HG03097 (cell line): ENCODE results near the gene GHDC.
A peak's percentile ranks its signal among the peaks of the same experiment; 100 is the strongest.
"Not testable (repeated sequence)": the region's sequence is repeated elsewhere in the genome, so short reads cannot be mapped to it uniquely, and the experiment has no call there.

ENCODE experiments used
- ATAC-seq: cut with Tn5 transposase; IDR thresholded peaks from one replicate; pipeline ENCODE4 v1.9.1; 2021; ENCODE audit not compliant: unreplicated experiment, low FRiP score

The GHDC gene, protein sequence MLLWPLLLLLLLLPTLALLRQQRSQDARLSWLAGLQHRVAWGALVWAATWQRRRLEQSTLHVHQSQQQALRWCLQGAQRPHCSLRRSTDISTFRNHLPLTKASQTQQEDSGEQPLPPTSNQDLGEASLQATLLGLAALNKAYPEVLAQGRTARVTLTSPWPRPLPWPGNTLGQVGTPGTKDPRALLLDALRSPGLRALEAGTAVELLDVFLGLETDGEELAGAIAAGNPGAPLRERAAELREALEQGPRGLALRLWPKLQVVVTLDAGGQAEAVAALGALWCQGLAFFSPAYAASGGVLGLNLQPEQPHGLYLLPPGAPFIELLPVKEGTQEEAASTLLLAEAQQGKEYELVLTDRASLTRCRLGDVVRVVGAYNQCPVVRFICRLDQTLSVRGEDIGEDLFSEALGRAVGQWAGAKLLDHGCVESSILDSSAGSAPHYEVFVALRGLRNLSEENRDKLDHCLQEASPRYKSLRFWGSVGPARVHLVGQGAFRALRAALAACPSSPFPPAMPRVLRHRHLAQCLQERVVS

DNA sequence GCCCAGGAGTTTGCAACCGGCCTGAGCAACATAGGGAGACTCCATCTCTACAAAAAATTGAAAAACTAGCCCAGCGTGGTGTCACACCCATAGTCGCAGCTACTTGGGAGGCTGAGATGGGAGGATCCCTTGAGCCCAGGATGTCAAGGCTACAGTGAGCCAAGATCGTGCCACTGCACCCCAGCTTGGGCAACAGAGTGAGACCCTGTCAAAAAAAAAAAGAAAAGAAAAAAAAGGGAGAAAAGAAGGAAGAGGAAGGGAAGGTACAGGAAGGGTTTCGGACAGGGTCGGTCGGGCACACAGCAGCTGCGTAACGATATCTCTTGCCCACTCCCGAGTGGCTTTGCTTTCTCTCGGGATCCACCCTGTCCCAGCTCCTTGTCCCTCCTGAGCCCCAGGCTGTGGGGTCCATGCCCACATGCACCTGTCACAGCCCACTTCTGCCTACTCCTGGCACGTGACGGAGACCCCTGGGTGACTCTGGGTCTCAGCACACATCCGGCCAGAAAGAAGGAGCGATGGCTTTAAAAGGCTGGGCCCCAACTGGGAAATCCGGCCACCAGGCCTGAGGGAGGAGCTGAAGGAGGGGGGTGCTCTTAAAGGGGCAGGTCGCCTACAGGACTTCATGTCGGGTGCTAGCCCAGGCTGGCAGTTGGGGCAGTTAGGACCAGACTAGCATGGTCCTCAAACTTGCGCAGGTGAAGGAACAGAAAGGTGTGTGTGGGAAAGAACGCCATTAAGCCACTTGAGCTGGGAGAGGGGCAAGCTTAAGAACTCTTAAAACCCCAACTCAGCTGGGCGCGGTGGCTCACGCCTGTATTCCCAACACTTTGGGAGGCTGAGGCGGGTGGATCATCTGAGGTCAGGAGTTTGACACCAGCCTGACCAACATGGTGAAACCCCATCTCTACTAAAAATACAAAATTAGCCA lies at the start of gene GHDC:
Gene GHDC, minus strand, starts transcription at position 526 of the 931 bp plus-strand sequence. CDS start 913 bp downstream, outside the sequence.
- ATAC-seq: peak; percentile 76

DNA sequence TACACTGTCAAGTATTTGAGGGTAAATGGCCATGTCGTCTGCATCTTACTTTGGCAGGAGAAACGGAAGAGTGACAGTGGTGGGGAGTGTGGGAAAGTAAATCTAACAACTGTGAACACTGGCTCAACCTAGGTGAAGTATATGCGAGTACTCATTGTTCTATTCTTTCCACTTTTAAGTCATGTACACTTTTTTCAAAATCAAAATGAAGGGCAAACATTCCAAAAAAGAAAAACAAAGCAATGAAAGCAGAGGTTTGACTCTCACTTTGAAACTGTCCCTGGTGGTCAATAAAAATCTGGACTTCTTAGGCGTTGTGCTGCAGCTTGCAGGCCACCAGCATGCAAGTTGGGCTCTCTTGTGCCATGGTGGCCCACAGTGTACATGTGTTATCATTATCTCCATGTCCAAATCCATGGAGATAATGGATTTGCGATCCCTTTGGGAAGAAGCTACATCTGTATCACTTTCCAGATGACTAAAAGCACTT lies 49.2 kb upstream of the GHDC start:
- ATAC-seq: no peak

DNA sequence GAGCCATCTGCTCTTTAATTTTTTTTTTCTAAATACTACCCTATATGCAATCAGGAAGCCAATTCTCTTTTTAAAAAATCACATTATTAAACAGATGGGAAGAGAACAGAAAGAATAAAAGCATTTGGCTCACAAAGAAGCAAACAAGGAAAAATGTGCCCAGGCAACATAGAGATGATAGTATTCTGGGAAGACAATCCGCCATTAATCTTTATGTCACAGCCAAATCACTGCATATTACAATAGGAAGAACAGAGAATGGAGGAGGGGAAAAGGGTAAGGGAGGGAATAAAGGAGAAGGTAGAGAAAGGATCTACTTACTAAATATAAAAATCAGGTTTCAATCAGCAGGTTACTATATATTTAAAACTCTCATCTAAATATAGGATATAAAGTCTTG lies 47.6 kb upstream of the GHDC start:
- ATAC-seq: no peak

DNA sequence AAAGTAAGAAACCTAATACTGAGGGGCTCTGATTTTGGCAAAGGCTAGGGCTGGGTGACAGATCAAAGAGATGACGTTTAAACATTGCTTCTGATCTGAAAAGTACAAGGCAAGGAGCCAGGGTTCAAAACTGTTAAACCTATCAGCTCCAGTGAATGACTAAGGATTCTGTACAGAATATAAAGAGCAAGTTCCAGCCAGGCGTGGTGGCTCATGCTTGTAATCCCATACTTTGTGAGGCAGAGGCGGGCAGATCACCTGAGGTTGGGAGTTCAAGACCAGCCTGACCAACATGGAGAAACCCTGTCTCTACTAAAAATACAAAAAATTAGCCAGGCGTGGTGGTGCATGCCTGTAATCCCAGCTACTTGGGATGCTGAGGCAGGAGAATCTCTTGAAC lies 46.6 kb upstream of the GHDC start:
- ATAC-seq: not testable (repeated sequence)

DNA sequence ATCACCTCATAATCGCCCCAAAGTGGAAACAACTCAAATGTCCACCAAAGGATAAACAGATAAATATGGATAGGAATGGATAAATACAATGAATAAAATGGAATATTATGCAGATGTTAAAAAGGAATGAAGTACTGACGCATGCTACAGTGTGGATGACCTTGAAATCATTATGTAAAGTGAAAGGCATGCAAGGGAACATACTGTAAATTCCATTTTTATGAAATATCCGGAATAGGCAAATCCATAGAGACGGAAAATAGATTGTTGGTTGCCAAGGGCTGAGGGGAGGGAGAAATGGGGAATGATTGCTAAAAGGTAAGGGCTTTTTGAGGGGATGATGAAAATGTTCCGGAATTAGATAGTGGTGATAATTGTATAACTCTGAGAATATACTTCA lies 45.9 kb upstream of the GHDC start:
- no peak for ATAC-seq

DNA sequence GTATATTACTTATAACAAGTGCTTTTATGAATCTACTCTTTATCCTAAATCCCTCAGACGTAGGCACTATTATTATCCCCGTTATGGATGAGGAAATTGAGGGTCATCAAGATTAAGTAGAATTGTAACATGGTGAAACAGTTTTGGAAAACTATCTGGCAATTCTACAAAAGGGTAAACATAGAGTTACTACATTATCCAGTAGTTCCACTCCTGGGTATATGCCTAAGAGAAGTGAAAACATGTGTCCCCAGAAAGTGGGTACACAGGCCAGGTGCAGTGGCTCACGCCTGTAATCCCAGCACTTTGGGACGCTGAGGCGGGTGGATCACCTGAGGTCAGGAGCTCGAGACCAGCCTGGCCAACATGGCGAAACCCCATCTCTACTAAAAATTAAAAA lies 45.3 kb upstream of the GHDC start:
- not testable (repeated sequence) for ATAC-seq

DNA sequence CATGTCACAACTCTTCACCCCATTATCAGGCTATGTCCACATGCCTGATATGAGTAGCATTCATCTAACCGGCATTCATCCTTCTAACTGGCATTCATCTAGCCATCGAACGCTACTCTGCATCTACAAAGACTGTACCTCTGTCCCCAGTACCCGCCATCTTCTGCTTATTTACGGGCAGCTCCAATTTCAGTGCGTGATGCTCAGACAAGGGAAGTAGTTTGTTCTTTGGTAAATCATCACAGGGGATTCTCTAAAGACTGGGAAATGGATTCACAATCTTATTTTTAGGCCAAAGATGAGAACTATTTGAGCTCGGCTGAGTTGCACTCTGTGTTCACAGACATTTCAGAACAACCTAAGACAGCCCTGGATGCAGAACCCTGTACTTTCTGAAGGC lies 42.5 kb upstream of the GHDC start:
- no peak for ATAC-seq

DNA sequence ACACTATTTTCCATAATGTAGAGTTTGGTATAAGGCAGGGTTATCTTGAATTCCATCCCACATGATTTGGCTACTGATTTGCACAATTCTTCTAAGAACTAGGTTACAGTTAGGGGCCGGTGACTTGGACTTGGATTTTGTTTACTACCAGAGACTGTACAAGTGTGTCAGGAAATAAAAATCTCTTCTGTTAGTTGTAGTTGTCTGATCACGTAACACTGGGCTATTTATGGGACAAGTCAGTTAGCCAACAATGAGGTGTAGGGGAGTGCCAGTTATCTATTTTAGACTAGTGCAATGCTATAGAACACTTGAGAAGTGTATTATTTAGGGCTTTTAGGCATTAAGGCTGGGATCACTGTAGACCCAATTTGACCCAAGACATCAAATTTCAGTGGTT lies 39.7 kb upstream of the GHDC start:
- no peak for ATAC-seq

DNA sequence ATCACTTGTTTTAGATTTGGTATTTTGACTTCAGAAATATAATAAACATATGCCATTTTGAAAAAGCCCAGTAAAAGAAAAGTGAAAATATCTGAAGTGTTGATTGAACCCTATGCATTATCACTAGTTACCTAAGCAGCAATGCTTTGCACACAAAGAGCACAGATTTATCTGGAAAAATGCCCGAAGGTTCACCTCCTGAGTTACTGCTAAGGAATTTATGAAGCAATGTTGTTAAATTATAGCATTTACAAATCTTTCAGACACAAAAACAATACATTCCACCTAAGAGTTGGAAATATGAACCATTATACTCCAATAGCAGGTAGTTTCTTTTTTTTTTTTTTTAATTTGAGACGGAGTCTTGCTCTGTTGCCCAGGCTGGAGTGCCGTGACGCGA lies 38.9 kb upstream of the GHDC start:
- no peak for ATAC-seq

DNA sequence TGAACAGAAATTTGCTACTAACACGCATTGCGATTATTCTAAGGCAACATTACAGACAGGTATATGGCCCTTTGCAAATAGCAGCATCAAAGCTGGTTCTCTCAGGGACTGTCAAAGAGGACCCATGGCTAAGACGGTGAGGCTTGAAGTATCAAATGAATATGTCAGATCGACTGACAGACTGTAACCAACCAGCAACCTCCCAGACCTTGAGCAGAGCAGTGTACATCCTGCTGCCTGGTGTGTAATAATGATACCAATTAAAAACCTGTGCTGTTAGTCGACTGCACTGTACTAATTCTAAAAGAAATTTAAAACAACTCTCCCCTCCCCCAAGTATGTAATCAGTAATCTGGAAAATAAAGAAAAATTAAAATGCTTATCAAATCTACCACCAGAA lies 35.9 kb upstream of the GHDC start:
- ATAC-seq: no peak

DNA sequence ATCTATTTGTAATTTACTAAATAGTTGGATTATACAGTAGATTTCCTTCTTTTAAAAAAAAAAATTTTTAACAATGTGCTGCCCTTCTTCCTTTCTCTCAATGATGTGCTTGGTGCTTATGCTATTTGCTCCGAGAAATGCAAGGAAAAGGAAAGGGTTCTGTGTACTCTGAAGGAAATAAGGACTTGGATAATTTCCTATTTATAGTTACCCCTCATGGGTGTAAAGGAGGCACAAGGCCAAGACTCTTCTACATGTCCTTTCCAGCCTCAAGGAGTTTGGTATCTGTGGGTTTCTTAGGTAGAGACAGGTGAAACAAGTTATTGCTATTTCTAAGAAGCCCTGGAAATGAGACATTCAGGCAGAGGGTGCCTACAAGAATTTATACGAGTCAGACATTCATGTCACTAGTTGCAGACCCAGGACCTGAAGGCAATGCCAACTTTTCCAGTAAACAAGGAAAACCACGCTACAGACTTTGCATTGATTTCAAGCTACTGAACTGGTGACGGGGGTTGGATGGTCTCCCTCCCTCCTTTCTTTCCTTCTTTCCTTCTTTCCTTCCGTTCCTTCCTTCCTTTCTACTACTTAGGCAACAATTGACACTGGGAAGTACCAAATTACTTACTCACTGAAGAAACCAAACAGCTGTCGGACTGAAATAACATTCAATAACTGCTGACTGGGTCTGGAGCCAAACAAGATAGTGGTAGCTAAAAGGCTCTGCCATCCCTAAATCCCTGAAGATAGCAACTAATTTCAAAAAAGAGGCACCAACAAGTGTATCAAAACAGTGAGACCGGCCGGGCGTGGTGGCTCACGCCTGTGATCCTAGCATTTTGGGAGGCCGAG lies 33.8 kb upstream of the GHDC start:
- no peak for ATAC-seq

DNA sequence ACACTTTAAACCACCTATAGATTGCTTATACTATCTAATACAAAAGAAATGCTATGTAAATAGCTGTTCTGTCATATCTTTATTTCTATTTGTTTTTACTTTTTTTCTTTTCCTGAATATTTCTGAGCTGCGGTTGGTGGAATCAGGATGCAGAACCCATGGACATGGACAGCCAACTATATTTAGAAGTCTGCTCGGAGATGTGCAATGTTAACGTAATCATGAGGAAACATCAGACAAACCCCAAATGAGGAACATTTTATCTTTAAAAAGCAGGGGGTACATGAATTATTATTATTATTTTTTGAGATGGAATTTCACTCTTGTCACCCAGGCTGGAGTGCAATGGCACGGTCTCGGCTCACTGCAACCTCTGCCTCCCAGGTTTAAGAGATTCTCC lies 31.4 kb upstream of the GHDC start:
- no peak for ATAC-seq

DNA sequence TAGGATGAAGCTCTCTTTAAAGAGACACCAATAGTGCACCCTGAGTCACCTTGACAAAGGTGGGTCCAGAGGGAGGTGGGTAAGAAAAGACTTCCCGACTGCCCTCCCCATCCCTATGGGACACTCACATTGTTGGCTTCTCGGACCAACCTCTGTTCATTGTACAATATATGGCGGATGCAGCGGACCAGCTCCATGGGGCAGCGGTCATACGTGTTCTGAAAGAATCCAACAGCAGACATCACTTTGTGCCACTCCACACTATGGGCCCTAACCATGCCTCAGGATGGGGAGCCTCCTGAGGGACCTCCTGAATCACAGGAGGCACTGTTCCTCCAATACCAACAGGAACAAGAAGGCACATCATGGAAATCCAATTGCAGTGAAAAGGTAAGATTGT lies 30.4 kb upstream of the GHDC start:
- no peak for ATAC-seq

DNA sequence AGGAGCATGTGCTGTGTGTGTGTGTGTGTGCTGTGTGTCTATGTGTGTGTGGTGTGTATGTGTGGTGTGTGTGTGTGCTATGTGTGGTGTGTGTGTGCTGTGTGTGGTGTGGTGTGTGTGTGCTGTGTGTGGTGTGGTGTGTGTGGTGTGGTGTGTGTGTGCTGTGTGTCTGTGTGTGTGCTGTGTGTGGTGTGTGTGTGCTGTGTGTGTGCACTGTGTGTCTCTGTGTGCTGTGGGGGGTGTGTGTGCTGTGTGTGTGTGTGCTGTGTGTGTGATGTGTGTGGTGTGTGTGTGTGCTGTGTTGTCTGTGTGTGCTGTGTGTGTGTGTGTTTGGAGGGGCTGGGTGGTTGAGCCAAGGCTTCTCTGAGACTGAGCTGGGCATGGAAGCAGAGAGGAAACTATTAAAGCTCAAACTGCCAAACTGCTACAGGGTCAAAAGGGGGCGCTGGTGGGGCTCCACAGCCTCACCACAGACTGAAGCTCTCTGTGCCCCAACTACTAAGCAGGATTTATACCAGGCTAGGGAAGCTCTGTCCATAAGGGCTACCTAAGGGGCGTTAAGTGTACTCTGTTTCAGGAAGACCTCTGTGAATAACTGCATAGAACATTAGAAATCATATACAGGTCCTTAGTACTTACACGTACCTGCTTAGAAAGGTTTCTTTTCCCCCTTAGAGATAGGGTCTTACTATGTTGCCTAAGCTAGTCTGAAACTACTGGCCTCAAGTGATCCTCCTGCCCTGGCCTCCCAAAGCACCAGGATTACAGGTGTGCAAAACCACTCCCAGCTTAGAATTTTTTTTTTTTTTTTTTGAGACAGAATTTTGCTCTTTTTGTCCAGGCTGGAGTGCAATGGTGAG lies 27.8 kb upstream of the GHDC start:
- no peak for ATAC-seq

DNA sequence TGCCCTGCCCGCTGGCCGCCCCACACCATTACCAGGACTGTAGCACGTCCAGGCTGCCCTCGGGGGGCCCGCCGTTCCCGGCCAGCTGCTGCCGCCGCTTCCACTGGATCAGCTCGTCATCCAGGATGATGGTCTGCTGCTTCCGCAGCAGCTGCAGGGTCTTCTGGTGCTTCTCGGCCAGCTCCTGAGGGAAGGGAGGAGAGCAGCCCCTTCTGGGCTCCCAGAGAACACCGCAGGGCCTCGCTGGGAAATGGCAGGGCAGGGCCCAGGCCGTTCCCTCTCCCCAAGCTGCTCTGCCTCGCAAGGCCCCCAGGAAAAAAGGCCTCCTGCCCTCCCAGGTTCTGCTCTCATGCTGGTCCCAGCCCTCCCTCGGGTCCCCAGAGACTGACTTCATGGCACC lies 25.0 kb upstream of the GHDC start:
- ATAC-seq: not testable (repeated sequence)

DNA sequence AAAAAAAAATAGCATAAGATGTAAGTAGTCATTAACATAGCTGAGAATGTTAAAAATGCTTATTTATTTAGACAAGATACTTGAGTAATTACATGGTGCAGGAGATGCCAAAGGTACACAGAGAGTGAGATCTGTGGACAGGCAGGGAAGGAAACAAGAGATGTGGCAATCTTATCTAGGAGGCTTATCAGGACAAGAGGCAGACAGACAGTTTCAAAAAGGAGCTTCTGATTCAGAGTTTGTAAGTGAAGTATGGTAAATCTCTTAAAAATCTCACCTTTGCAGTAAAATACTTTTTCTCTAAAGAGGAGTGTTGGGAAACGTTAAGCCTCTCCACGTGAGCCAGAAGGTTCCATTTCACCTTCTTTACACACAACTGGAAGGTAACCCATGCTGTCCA lies 19.9 kb upstream of the GHDC start:
- no peak for ATAC-seq

DNA sequence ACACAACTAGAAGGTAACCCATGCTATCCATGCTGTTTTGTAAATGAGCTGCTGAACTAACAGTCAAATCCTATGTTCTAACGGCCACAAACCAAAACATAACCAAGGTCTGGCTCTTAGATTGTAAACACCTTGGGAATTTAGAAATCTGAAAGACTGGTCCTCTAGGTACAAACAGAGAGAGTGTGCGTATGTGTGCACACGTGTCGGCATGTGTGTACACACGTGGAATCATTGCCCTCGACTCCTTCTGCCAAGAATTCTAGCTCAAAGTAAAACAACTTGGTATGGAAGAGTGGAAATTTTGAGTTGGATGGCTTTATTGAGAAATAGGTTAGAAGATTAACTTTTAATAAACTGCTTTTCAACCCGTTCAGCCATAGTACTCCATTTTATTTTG lies 18.1 kb upstream of the GHDC start:
- no peak for ATAC-seq

DNA sequence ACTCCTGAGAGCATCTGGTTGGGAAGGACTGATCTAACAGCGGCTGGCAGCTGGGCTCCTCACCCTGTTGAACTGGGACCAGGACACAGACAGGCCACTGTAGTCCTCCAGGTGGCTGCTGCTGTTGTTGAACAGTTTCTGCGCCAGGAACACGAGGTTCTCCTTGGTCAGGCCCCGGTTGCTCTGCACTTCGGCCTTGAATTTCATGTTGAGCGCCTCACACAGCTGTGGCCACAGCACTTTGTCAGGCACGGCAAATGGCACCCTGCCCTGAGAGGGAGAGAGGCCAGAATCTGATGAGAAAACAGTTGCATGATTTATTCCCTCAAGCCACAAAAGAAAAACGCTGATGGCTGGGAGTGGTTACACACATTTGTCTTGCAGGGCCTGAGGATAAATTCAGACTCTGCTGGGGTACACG lies 17.6 kb upstream of the GHDC start:
- ATAC-seq: not testable (repeated sequence)

DNA sequence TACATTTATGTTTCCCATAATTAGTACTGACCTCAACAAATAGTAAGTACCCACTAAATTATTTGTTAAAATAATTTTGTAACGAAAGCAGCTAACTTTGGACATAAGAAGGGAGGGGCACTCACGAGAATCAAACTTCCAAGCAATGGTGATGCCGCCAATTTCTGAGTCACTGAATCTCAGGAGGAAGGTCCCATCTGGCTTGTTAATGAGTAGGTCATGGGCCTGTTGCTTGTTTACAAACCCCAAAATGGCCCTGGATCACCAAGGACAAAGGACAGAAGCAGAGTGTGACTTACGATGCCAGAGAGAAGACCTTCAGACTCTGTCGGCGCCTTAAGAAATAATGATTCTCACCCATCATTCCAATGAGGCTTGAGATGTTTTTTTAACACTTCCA lies 15.8 kb upstream of the GHDC start:
- ATAC-seq: no peak
